Stimulated activated CD4-positive, alpha-beta T cell treated with anti-CD3 and anti-CD28 coated beads, Interleukin-1b, Interleukin-23, amount 100 ng/mL, for 1 hour (primary cell): ENCODE data around the gene SRGAP1.
"Not testable (repeated sequence)": the region's sequence is repeated elsewhere in the genome, so short reads cannot be mapped to it uniquely, and the experiment has no call there.

ENCODE experiments used
- DNase-seq, 2 donors: peaks; one replicate each; pipeline ENCODE4 v3.0.0-alpha.2; 2020; ENCODE audit warnings: low read depth in 2 of 2

SRGAP1 gene

GRCh38 chr12:64170024-64170423 lies 325.5 kb downstream of the SRGAP1 start:
- DNase-seq = no peak

DNA sequence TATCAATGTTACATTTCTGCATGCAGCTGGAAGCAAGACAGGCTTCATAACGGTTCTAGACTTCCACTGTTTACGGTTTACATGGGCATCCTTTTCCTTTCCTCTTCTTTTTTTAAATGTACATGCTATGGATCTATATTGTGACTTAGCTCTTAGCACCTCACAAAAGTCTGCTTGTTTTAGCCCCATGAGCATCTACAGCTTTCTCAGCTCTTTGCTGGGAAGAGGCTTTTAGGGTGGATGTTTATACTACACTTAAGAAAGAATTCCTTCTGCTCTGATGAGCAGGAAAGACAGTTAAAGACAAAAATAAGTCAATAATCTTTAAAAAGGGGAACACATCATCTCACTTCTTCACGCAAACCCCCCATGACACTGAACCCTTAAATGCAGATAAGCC lies 326.2 kb downstream of the SRGAP1 start:
- no peak for DNase-seq

DNA sequence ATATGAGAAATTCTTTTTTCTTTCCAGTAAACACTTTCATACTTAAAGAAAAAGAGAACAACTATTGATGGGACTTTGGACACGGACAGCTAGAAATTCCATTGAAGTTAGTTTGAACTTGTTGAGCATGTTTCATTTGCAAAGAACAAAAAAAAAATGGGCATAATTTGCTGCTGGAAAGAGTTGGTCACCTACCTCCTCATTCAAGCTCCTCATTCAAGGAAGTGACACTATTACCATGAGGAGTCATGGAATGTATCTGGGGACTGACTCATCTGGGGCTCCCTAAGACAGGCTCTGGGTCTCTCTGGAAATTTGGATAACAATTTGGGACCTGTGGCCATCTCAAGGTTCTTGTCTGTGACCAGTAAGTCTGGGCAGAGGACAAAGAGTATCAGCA lies 327.2 kb downstream of the SRGAP1 start:
- no peak for DNase-seq

DNA sequence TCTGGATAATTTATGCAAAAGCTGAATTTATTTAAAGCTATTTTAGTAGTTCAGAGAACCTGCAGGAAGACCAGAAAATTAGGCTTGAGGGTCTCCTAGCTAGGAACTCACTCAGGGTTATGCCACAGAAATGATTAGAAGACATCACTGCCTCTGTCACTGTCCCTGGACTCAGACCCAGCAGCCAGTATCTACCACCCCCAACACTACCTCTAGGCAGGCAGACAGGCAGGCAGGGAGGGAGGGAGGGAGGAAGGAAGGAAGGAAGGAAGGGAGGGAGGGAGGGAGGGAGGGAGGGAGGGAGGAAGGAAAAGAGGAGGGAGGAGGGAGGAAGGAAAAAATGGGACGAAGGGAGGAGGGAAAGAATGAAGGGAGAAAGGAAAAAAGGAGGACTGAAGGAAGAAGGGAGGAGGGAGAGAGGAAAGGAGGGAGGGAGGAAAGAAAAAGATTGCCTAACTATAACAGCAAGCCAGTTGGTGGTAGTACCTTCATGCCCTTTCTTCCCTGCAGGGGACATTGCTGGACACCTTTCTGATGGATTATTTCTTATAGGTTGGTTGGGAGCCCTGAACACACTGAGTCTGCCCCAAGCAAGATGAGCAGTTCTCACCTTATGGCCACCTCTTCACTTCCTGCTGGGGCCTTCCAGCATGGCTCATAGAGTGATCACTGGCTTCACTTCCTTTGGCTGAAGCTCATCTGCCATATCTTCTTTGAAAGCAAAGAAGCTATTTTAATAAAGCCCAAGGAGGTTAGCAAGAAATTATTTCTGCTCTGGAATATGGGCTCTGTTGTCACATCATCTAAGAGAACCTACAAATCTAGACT lies 327.9 kb downstream of the SRGAP1 start:
- DNase-seq = no peak

GRCh38 chr12:64173456-64173855 lies 329.0 kb downstream of the SRGAP1 start:
- no peak for DNase-seq

DNA sequence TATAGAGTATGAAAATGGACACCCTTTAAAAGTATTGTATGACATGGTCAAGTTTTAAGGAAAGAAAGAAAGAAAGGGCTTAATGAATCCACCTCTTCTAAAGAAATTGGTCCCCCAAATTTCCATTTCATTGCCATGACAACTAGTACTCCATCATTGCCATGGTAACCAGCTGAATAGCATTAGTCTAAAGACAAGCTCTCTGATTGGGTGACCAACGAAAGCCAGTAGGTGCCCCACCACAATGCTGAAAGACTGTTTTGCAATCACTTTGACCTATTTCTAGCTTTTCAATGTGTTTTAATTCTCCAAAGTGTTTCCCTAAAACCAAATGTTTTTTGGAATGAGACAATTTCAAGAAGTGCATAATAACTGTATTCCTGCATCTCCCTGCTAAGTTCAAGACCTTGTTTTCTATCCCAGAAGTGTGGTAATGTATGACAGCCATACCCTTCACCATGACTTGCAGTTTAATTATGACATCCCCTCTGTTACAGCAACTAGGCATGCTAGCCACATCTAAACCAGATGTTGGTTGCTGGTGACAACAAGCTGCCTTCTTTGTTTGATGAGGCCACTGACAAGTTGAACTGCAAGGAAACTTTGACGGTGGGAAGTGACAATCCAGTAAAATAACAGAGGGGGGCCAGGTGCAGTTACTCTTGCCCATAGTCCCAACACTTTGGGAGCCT lies 330.9 kb downstream of the SRGAP1 start:
- no peak for DNase-seq

DNA sequence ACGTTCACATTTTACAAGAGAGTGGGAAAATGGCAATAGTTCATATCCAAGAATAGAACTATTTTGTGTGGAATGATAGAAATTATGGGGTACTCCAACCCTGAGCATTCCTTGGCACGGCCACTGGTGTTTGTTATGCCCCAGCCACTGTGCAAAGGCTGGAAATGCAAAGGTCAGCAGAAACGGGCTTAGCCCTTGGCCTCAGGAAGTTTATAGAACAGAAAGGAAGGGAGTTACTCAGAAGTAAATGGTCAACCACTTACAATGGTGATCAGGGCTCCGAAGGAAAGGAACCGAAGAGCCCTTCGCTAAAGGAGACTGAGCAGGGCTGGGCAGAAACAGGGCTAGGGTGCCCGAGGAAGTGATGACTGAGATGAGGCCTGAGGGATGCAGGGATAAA lies 332.5 kb downstream of the SRGAP1 start:
- no peak for DNase-seq

DNA sequence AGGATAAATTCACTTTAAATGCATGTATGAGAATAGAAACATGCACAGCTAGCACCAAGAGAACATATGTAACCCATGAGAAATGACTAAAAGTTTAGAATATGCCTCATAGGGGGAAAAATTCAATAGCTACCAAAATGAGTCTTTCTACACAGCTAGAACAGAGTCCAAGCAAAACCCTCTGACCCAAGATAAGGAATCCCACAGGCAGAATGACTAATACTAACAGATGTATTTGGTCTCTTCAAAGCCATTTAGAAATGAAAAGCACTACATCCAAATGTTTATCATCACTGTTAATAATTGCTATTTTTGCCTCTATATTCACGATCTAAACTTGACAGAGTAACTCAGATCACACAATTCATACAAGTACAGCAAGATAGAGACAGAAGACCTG lies 333.6 kb downstream of the SRGAP1 start:
- DNase-seq = no peak

- no peak for DNase-seq
Observed at GRCh38 chr12:64180951-64181350, 336.5 kb downstream of the SRGAP1 start.

DNA sequence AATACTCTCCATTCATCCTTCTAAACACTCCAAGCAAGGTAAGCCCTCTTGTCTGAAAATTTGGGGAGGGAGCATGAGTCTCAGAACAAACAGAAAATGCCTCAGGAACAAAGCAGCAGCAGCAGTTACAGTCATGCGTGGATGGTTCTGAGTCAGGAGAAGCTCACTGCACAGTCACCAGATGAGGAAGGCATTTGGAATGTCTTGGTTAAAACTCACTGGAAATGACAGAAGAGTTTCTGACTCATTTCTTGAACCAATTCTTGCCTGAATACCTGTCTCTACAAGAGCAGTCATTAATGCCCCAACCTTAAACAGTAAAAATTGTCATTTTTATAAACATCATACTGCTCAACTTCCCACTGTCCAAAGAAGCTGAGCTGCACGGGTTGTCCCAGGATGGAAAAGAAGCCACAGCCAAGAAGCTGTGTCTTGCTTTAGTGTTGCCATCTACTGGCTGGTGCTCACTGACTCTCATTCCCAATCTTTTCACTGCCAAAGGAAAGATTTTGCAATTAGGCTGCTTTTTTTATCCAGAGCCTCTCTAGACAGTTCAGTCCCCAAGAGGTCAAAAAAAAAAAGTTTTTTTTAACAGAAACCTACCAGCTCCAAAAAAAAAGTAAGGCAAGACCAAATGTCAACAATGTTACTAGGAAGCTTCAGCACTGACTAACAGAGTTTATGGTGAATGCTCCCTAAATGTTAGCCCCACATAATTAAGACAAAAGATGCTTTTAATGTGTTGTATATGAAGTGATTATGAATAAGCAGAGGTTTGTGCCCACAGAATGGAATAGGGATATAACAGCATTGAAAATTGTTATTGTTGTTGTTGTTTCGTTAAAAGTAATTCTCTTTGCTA lies 337.2 kb downstream of the SRGAP1 start:
- no peak for DNase-seq

DNA sequence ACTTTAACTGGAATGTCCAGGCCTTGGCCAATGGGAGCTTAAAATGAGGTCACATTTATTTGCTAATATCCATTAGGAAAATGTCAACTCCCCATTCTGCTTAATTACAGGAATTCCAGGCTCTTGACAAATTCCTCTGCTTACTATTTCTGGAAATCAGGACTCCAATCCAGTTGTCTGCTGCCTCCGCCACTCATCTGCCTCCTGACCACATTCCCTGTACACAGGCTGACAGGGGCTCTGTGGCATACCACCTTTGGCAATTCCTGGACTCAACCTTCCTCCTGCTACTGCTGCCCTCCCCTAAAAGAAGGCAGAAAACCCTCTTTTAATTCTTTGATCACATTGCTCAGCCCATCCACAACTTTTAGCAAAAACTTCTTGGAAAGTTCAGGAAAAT lies 339.7 kb downstream of the SRGAP1 start:
- no peak for DNase-seq

GRCh38 chr12:64186789-64187188 lies 342.3 kb downstream of the SRGAP1 start:
- DNase-seq = no peak

- DNase-seq = no peak
Observed at GRCh38 chr12:64187370-64187769, 342.9 kb downstream of the SRGAP1 start.

- no peak for DNase-seq
Observed at GRCh38 chr12:64187794-64188193, 343.3 kb downstream of the SRGAP1 start.

- no peak for DNase-seq
Observed at GRCh38 chr12:64189530-64189929, 345.0 kb downstream of the SRGAP1 start.

DNA sequence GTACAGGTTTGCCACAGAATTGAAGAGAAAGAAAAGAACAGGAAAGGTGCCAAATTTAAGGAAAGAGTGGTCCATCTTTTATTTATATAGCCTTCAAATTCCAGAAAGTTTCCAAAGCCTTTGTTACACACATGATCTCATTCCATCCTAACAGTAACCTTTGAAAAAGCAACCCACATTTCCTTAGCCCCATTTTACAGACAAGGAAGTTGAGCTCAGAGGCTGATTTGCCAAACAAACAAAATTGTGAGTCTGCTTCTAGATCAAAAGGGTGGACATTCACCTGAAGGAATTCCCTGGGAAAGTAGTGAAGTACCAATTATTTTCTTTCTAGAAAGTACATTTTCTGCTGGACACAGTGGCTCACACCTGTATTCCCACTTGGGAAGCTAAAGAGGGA lies 345.6 kb downstream of the SRGAP1 start:
- DNase-seq = no peak

DNA sequence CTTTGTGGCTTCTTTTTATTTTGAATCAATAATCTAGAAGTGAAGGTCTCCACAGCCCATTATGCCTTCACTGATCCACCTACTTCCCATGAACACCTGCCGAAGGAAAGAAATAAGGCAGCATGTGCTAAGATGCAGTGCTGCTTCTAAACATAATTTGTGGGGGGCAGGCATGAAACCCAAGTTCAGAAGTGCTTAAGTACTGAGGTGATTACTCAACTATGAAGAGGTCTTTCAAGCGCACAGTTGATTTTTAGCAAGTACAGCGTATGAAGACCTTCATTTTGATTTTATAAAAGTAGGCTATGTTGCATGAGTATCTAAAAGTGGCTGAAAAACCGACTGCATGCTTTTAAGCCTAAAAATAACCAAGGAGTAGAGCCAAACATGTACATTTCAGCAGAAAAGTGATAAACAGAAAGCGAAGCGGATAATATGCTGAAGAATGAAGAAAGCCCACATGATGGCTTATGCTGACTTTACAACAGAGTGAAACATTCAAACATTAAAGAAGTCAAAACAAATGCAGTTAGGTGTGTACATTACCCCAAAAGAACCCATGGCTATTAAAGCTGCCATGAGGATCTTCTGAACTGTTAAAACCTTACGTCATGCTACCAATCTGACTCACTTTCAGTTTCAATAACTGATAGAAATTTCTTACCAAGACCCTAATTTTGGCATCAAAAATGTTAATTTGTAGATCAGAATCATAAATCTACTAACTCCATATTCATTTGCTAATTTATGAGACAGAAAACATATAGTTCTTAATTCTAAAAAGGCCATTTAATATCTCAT lies 348.3 kb downstream of the SRGAP1 start:
- no peak for DNase-seq

GRCh38 chr12:64193931-64194330 lies 349.4 kb downstream of the SRGAP1 start:
- no peak for DNase-seq

DNA sequence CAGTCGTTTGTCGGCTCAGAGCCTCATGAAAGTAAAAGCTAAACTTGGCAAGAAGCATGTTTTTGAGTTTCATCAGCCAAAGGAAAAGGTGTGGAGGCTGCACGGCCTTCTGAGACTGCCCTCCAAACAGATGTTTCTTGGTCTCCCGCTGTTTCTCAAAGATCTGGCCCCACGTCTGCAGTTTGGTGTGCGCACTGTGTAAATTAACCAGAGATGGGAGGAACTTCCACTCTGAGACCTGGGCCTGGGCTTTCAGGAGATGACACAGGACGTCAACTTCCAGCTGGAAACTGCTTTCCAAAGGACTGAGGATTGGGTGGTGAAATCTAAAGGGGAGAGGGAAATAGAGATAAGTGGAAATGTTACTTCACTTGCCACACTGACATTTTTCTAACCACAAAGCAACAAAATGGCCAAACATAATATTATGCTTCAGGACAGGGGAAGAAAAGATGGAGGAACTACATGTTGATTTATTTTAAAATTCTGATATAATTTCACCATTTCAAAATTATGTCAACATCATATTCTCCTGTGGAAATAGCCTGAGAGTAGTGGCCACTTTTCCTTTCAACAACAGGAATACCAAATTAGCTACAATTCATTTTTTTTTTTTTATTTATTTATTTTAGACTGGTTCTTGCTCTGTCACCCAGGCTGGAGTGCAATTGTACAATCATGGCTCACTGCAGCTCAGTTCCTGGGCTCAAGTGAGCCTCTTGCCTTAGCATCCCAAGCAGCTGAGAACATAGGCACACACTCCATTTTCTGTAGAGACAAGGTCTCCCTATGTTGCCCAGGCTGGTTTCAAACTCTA lies 350.0 kb downstream of the SRGAP1 start:
- DNase-seq = no peak

- DNase-seq = not testable (repeated sequence)
Observed at GRCh38 chr12:64195841-64196240, 351.3 kb downstream of the SRGAP1 start.

DNA sequence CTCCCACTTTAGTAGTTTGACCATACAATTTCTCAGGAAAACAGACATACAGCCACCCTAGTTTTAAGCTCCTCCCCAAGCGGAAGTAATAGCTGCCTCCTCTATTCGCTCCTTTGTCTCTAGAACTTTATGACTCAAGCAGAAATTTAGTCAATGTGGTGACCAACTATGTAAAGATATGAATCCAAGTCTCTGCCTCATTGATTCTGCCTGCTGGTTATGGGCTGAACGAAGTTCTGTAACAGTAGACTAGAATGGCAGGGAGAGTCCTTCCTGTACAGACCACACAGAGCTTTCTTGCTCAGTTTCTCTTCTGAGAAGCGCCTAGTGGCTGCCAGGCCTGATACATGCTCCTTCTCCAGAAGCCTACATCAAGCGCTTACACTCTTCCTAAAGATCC lies 358.5 kb downstream of the SRGAP1 start:
- DNase-seq = no peak
